ENCODE measurements around the gene FRY.

The FRY gene

DNA sequence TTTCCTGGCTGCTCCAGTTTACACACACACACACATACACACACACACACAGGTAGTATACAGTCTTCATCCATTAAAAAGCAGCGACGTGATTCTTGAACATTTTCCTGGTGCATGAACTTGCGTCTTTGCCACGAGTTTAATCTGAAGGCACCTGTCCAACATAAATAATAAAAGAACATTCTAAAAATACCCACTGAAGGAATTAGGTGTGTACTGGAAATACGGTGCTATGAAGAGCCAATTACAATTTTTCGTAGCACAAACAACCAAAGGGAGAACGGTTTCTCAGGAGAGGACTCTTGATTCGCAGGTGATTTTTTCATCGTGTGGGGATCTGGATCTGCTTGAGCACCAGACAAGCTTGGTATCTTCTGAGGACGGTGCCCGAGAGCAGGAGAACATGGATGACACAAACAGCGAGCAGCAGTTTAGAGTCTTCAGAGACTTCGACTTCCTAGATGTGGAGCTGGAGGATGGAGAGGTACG, 222.4 kb downstream of the FRY start:
- H3K9ac ChIP-seq (ENCODE audit: low read length in 2 of 2): peak overlapping the region; percentile 37 to 49
- peak overlapping the region; percentile 60 for H3K27ac ChIP-seq (ENCODE audit: low read length)

DNA sequence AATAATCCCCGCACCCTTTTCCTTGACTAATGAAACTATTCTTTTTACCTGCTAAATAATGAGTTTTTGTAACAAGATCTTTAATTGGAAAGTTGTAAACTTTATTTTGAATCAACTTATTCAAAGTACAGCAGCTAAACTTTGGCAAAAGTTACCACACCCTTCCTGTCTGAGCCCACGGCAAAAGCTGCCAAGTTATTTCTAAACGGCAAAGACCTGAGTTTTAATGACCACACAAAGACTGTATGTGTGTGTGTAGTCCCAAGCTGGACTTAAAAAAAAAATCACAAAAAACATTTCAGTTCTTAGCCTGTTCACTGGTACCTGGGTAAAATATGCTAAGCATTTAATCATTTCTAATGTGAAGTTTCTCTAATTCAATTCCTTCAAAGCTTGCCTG, 222.8 kb downstream of the FRY start:
- no peaks in the 10 kb centered on the region for H3K4me1 ChIP-seq (ENCODE audit: control insufficient read depth, insufficient read depth, low read length)
- peak overlapping the region; percentile 49 to 68 for H3K9ac ChIP-seq (ENCODE audit: low read length in 2 of 2)
- H3K27ac ChIP-seq (ENCODE audit: low read length): peak overlapping the region; percentile 60
- H3K4me3 ChIP-seq (ENCODE audit: low read length in 2 of 2): peak overlapping the region; percentile 54 to 71
- no peaks in the 10 kb centered on the region for H3K27me3 ChIP-seq (ENCODE audit: control insufficient read depth in 1 of 2, insufficient read depth in 2 of 2, low read length in 2 of 2)
- no peaks in the 10 kb centered on the region for H3K9me3 ChIP-seq (ENCODE audit: control insufficient read depth in 2 of 2, low read length in 2 of 2)
- H3K36me3 ChIP-seq (ENCODE audit: control insufficient read depth in 2 of 2, insufficient read depth in 2 of 2, low read length in 2 of 2): peaks cover 0 to 6% of the 10 kb centered on the region in 2 donors

More for the DNA sequence above, 222.4 kb downstream of the FRY start:
- Histone ChIP-seq H3K9me3 (ENCODE audit: control insufficient read depth in 2 of 2, low read length in 2 of 2) (no peaks in the 10 kb centered on the region), H3K36me3 (ENCODE audit: control insufficient read depth in 2 of 2, insufficient read depth in 2 of 2, low read length in 2 of 2) (peaks cover 0 to 6% of the 10 kb centered on the region in 2 donors), H3K4me3 (ENCODE audit: low read length in 2 of 2) (peak overlapping the region; percentile 54 to 71), H3K4me1 (ENCODE audit: control insufficient read depth, insufficient read depth, low read length) (no peaks in the 10 kb centered on the region), H3K27me3 (ENCODE audit: control insufficient read depth in 1 of 2, insufficient read depth in 2 of 2, low read length in 2 of 2) (no peaks in the 10 kb centered on the region)

DNA sequence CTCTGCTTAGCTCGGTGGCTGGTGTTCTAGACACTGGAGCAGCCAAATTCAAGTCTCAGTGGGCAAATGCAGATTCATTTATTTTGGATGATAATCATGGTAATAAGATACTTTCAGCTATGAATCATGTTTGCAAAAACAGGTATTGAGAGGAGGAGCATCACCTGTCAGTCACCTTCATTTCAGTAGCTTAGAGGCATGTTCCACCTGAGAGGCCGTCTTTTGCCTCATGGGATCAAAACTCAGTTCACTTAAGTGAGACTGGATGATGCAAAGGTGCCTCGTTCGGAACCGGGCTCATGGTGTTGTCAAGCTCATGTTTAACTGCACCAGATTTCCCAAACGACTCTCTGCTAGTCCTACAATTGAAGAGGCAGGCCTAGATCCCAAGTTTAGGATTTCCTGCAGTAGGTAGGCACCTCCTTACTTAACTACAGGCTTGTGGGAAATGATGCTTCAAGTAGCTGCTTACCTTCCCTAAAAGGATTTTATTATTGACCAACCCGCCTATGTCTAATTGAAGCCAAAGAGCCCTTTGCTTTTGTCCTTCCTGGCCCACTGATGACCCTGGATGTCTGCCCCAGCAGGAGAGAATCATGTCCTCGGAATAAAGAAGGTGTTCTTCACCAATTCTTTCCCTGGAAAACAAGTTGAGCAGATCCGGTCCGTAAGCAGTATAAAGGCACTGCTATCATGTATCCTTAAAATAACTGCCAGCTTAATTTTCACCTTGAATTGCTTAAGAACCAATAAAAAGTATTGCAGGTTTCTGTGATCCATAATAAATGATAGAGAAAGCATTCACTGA, 223.5 kb downstream of the FRY start:
- Histone ChIP-seq H3K27ac (ENCODE audit: low read length) (peak overlapping the region; percentile 60), H3K9ac (ENCODE audit: low read length in 2 of 2) (peak overlapping the region in 1 of 2 donors; percentile 68), H3K27me3 (ENCODE audit: control insufficient read depth in 1 of 2, insufficient read depth in 2 of 2, low read length in 2 of 2) (no peaks in the 10 kb centered on the region), H3K4me1 (ENCODE audit: control insufficient read depth, insufficient read depth, low read length) (no peaks in the 10 kb centered on the region), H3K9me3 (ENCODE audit: control insufficient read depth in 2 of 2, low read length in 2 of 2) (no peaks in the 10 kb centered on the region), H3K36me3 (ENCODE audit: control insufficient read depth in 2 of 2, insufficient read depth in 2 of 2, low read length in 2 of 2) (peaks cover 0 to 2% of the 10 kb centered on the region in 2 donors), H3K4me3 (ENCODE audit: low read length in 2 of 2) (peak overlapping the region; percentile 54 to 71)

DNA sequence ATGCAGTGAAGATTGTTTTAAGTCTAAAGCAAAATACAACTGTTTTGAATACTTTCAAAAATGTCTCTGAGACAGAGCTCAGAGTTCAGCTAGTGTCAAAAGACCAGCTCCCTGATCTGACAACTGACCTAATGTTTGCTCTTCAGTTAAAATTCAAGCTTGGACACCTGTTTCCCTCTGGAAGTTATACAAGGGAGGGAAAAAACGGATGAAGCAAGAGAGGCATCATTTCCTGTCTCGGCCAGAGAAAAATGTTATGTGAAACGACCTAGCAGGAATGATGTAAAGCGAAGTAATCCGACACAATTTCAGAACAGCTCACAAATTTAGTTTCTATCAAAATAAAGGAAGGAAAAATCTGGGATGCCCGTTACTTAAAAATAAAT, 224.1 kb downstream of the FRY start:
- Histone ChIP-seq H3K9ac (ENCODE audit: low read length in 2 of 2) (peak overlapping the region in 1 of 2 donors; percentile 22), H3K27ac (ENCODE audit: low read length) (peak overlapping the region; percentile 60), H3K36me3 (ENCODE audit: control insufficient read depth in 2 of 2, insufficient read depth in 2 of 2, low read length in 2 of 2) (no peaks in the 10 kb centered on the region), H3K27me3 (ENCODE audit: control insufficient read depth in 1 of 2, insufficient read depth in 2 of 2, low read length in 2 of 2) (no peaks in the 10 kb centered on the region), H3K4me3 (ENCODE audit: low read length in 2 of 2) (peak overlapping the region in 1 of 2 donors; percentile 71), H3K9me3 (ENCODE audit: control insufficient read depth in 2 of 2, low read length in 2 of 2) (no peaks in the 10 kb centered on the region), H3K4me1 (ENCODE audit: control insufficient read depth, insufficient read depth, low read length) (peaks cover 1% of the 10 kb centered on the region)

DNA sequence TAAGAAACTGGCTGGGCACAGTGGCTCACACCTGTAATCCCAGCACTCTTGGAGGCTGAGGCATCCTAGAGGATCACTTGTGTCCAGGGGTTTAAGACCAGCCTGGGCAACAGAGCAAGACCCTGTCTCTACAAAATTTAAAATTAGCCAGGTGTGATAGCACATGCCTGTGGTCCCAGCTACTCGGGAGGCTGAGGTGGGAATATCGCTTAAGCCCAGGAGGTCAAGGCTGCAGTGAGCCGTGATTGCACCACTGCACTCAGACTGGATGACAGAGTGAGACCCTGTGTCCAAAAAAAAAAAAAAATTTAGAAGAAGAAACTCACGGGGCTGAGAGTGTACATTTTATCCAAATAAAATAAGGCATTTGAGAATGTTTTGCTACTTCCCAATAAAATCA, 224.7 kb downstream of the FRY start:
- Histone ChIP-seq H3K36me3 (ENCODE audit: control insufficient read depth in 2 of 2, insufficient read depth in 2 of 2, low read length in 2 of 2) (no peaks in the 10 kb centered on the region), H3K4me3 (ENCODE audit: low read length in 2 of 2) (no peak overlapping the region), H3K9ac (ENCODE audit: low read length in 2 of 2) (no peak overlapping the region)

DNA sequence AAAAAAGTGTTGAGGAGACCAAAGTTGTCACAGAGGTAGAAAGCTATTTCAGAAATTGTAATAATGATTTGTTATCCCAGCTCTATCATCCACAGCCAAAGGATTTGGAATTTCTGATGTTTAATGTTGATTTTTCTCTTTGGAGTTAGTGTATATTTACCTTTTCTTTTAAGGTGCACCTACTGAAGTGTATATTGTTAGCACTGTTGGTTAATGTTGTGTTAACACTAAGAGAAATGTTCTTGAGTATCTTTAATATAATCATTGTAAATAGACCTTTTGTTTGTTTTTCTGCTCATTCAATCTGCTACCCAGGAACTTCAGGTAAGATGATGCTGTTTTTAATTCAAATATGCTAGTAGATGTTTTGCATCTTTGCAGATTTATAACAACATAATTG, 226.1 kb downstream of the FRY start:
- peaks cover 14% of the 10 kb centered on the region for H3K4me1 ChIP-seq (ENCODE audit: control insufficient read depth, insufficient read depth, low read length)
- no peaks in the 10 kb centered on the region for H3K27me3 ChIP-seq (ENCODE audit: control insufficient read depth in 1 of 2, insufficient read depth in 2 of 2, low read length in 2 of 2)
- no peaks in the 10 kb centered on the region for H3K9me3 ChIP-seq (ENCODE audit: control insufficient read depth in 2 of 2, low read length in 2 of 2)
- H3K9ac ChIP-seq (ENCODE audit: low read length in 2 of 2): no peak overlapping the region
- H3K27ac ChIP-seq (ENCODE audit: low read length): no peak overlapping the region
- no peaks in the 10 kb centered on the region for H3K36me3 ChIP-seq (ENCODE audit: control insufficient read depth in 2 of 2, insufficient read depth in 2 of 2, low read length in 2 of 2)
- no peak overlapping the region for H3K4me3 ChIP-seq (ENCODE audit: low read length in 2 of 2)

More for the DNA sequence above, 224.7 kb downstream of the FRY start:
- Histone ChIP-seq H3K27ac (ENCODE audit: low read length) (no peak overlapping the region), H3K9me3 (ENCODE audit: control insufficient read depth in 2 of 2, low read length in 2 of 2) (no peaks in the 10 kb centered on the region), H3K4me1 (ENCODE audit: control insufficient read depth, insufficient read depth, low read length) (peaks cover 6% of the 10 kb centered on the region), H3K27me3 (ENCODE audit: control insufficient read depth in 1 of 2, insufficient read depth in 2 of 2, low read length in 2 of 2) (no peaks in the 10 kb centered on the region)

DNA sequence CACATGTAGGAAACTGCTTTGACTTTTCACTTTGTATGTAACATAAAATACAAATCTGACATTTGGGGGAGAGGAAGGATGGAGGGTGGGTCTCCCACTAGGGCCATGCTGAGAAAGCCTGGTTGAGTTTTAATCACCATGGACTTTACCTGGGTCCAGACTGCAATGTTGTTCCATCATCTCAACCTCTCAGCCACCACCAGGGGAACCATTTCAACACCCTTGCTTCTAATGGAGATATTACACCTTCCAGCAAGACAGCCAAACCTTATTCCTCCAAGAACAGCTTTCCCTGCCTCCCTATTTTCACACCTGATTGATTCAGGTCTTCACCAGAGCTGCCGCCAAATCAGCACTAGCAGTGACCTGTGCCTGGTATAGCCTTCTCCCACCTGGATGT, 227.5 kb downstream of the FRY start:
- Histone ChIP-seq H3K27ac (ENCODE audit: low read length) (peak overlapping the region; percentile 18), H3K9me3 (ENCODE audit: control insufficient read depth in 2 of 2, low read length in 2 of 2) (no peaks in the 10 kb centered on the region), H3K4me3 (ENCODE audit: low read length in 2 of 2) (no peak overlapping the region), H3K4me1 (ENCODE audit: control insufficient read depth, insufficient read depth, low read length) (peaks cover 14% of the 10 kb centered on the region), H3K36me3 (ENCODE audit: control insufficient read depth in 2 of 2, insufficient read depth in 2 of 2, low read length in 2 of 2) (no peaks in the 10 kb centered on the region), H3K27me3 (ENCODE audit: control insufficient read depth in 1 of 2, insufficient read depth in 2 of 2, low read length in 2 of 2) (no peaks in the 10 kb centered on the region), H3K9ac (ENCODE audit: low read length in 2 of 2) (no peak overlapping the region)

DNA sequence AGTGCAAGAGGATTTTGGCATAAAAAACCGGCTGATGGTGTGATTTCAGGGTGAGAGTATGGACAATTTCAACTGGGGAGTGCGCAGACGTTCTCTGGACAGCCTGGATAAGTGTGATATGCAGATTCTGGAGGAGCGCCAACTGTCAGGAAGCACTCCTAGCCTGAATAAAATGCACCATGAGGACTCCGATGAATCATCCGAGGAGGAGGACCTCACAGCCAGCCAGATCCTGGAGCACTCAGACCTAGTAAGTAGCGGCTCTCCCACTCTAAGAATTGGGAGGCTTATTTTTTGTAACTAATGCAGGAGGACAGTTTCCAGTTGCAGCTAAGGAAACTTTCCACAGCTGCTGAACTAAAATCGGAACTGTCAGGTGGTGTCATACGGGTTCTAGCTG, 230.0 kb downstream of the FRY start:
- Histone ChIP-seq H3K9me3 (ENCODE audit: control insufficient read depth in 2 of 2, low read length in 2 of 2) (no peaks in the 10 kb centered on the region), H3K36me3 (ENCODE audit: control insufficient read depth in 2 of 2, insufficient read depth in 2 of 2, low read length in 2 of 2) (peaks cover 0 to 14% of the 10 kb centered on the region in 2 donors), H3K9ac (ENCODE audit: low read length in 2 of 2) (peak overlapping the region in 1 of 2 donors; percentile 12), H3K4me3 (ENCODE audit: low read length in 2 of 2) (peak overlapping the region in 1 of 2 donors; percentile 36), H3K4me1 (ENCODE audit: control insufficient read depth, insufficient read depth, low read length) (peaks cover 14% of the 10 kb centered on the region), H3K27ac (ENCODE audit: low read length) (peak overlapping the region; percentile 69), H3K27me3 (ENCODE audit: control insufficient read depth in 1 of 2, insufficient read depth in 2 of 2, low read length in 2 of 2) (no peaks in the 10 kb centered on the region)

DNA sequence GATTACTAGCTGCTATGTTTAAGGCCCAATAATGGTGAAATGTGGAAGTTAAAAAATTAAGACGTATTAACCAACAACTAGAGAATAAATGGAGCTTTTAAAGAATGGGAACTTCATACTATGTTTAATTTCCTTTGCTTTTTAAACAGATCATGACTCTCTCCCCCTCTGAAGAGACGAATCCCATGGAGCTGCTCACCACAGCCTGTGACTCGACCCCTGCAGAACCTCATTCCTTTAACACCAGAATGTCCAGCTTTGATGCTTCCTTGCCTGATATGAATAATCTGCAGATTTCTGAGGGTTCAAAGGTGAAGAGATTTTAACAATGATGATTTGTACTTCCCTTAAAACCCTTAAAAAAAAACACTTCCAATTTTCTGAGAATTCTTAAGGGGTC, 230.6 kb downstream of the FRY start:
- Histone ChIP-seq H3K27ac (ENCODE audit: low read length) (peak overlapping the region; percentile 69), H3K27me3 (ENCODE audit: control insufficient read depth in 1 of 2, insufficient read depth in 2 of 2, low read length in 2 of 2) (no peaks in the 10 kb centered on the region), H3K36me3 (ENCODE audit: control insufficient read depth in 2 of 2, insufficient read depth in 2 of 2, low read length in 2 of 2) (peaks cover 5 to 18% of the 10 kb centered on the region in 2 donors), H3K4me1 (ENCODE audit: control insufficient read depth, insufficient read depth, low read length) (peaks cover 14% of the 10 kb centered on the region), H3K9ac (ENCODE audit: low read length in 2 of 2) (peak overlapping the region in 1 of 2 donors; percentile 12), H3K9me3 (ENCODE audit: control insufficient read depth in 2 of 2, low read length in 2 of 2) (no peaks in the 10 kb centered on the region), H3K4me3 (ENCODE audit: low read length in 2 of 2) (no peak overlapping the region)

DNA sequence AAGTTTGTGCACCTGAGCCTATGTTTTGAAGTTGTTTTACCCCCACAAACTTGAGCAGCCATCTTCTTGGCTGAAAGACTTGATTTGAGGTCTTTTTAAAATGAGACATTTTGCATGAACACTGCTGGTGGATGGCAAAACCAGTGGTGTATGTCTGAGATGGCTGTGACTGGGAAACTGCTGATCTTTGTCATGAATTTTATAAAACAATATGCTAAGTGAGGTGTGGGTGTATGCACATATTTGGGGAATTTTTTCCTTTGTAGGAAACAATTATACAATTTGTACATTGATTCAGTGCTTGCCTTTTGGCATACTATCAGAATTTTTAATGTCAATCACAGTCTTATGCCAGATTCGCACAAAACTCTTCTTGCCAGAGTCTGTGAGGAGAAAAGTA, 231.0 kb downstream of the FRY start:
- H3K36me3 ChIP-seq (ENCODE audit: control insufficient read depth in 2 of 2, insufficient read depth in 2 of 2, low read length in 2 of 2): peaks cover 8 to 21% of the 10 kb centered on the region in 2 donors
- H3K27ac ChIP-seq (ENCODE audit: low read length): no peak overlapping the region
- H3K4me3 ChIP-seq (ENCODE audit: low read length in 2 of 2): no peak overlapping the region
- H3K9ac ChIP-seq (ENCODE audit: low read length in 2 of 2): no peak overlapping the region
- peaks cover 14% of the 10 kb centered on the region for H3K4me1 ChIP-seq (ENCODE audit: control insufficient read depth, insufficient read depth, low read length)
- no peaks in the 10 kb centered on the region for H3K27me3 ChIP-seq (ENCODE audit: control insufficient read depth in 1 of 2, insufficient read depth in 2 of 2, low read length in 2 of 2)
- H3K9me3 ChIP-seq (ENCODE audit: control insufficient read depth in 2 of 2, low read length in 2 of 2): no peaks in the 10 kb centered on the region

DNA sequence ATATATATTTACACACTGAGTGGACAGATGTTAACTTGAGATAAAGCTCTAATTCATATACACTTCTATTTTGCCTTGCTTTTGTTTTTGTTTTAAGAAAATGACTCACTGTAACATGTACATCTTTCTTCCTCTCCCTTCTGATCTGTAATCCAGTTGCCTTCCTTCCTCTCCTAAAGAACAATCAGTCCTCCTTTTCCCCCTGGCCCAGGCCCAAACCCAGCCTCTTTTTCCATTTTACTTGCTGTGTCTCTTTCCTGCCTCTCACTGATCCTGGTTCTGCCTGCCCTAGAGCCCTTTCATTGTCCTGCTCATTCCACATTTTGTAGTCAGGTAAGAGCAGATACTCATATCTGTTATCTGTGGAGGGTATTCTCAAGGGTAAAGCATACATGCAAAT, 232.8 kb downstream of the FRY start:
- Histone ChIP-seq H3K4me1 (ENCODE audit: control insufficient read depth, insufficient read depth, low read length) (peaks cover 14% of the 10 kb centered on the region), H3K9me3 (ENCODE audit: control insufficient read depth in 2 of 2, low read length in 2 of 2) (no peaks in the 10 kb centered on the region), H3K4me3 (ENCODE audit: low read length in 2 of 2) (no peak overlapping the region), H3K36me3 (ENCODE audit: control insufficient read depth in 2 of 2, insufficient read depth in 2 of 2, low read length in 2 of 2) (peaks cover 11 to 27% of the 10 kb centered on the region in 2 donors), H3K27me3 (ENCODE audit: control insufficient read depth in 1 of 2, insufficient read depth in 2 of 2, low read length in 2 of 2) (no peaks in the 10 kb centered on the region), H3K27ac (ENCODE audit: low read length) (peak overlapping the region; percentile 7), H3K9ac (ENCODE audit: low read length in 2 of 2) (no peak overlapping the region)

Data from stomach smooth muscle (tissue), 2 donors.